Measurements from ENCODE around the gene NF2.

Gene NF2

DNA sequence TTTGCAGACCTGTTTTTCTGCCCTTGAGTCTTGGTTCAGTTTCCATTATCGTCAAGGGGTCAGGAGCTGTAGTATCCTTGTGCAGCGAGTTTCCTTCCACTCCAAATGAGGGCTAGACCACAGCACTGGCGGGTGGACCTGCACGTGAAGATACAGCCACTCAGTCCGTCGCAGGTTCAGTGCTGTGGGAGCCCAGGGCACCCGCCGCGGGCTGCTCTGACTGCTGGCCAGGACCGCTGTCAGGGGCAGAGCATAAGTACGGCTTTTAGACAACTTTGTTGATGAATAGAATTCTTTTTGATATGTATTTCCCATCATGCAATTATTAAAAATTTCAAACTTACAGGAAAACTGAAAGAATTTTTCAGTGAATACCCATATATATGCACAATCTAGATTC lies 56.6 kb downstream of the NF2 start:
- no peaks in the 10 kb centered on the region for H3K27me3 ChIP-seq
- peaks cover 89% of the 10 kb centered on the region for H3K36me3 ChIP-seq
- peaks cover 39% of the 10 kb centered on the region for H3K4me1 ChIP-seq
- H3K9ac ChIP-seq = no peak overlapping the region
- TF ChIP-seq Cebpa-rat (IDR thresholded peaks at IDR 0.05) = no peak
- H3K9me3 ChIP-seq = no peaks in the 10 kb centered on the region
- H3K4me3 ChIP-seq = no peak overlapping the region
- no peak overlapping the region for H3K27ac ChIP-seq
- H3K4me2 ChIP-seq = no peak overlapping the region
- H4K20me1 ChIP-seq = peaks cover 6% of the 10 kb centered on the region

DNA sequence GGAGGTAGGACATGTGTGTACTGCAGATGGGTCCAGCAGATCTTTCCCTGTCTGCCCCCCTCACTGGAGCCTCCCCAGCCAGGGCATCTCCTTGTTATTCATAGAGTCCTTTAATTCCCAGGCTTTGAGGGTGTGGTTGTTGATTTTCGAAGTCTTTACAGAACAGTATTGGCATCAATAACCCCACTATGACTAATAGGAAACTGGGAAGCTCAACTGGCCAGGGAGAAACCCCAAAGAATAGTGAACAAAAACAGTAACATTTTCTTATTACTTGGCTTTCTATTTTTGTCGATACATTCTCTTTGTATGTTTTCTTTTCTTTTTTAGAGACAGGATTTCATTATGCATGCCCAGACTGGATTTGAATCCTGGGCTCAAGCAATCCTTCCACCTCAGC lies 57.9 kb downstream of the NF2 start:
- TF ChIP-seq Cebpa-rat (IDR thresholded peaks at IDR 0.05) = no peak
- Histone ChIP-seq H3K9me3 (no peaks in the 10 kb centered on the region), H3K27me3 (no peaks in the 10 kb centered on the region), H3K36me3 (peaks cover 88% of the 10 kb centered on the region), H3K4me2 (no peak overlapping the region), H3K4me1 (peaks cover 37% of the 10 kb centered on the region), H3K4me3 (no peak overlapping the region), H3K9ac (no peak overlapping the region), H3K27ac (no peak overlapping the region), H4K20me1 (peaks cover 6% of the 10 kb centered on the region)

DNA sequence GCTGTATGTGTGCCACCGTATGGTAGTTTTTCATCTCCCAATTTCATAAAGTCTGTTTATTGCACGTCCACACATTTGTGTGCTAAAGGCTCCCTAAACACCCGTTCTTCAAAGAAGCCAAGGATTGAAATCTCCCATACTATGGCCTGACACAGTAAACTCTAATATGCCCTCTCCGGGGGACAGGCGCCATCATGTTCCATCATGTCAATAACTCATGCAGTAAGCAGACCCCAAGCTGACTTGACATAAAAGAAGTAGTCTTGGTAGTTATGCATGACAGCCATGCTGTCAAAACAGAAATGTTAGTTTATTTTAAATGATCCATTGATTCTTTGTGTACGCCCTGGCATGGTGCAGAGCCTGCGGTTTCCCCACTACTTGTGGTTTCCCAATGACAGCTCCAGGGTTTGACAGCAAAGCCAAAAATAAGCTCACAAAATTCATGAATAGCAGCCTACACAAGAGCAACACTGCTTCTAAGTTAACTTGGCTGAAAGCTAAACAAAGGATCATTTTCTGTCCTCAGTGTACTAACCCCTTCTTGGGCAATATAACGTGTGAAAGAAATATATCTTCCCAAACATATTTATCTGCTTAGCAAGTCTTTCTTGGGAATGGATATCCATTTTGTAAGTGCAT lies 59.9 kb downstream of the NF2 start:
- H3K27me3 ChIP-seq = no peaks in the 10 kb centered on the region
- H3K4me1 ChIP-seq = peaks cover 24% of the 10 kb centered on the region
- no peak overlapping the region for H3K27ac ChIP-seq
- H4K20me1 ChIP-seq = peaks cover 6% of the 10 kb centered on the region
- H3K9me3 ChIP-seq = no peaks in the 10 kb centered on the region
- peak overlapping the region; percentile 33 for H3K4me2 ChIP-seq
- peaks cover 88% of the 10 kb centered on the region for H3K36me3 ChIP-seq
- no peak overlapping the region for H3K4me3 ChIP-seq
- no peak overlapping the region for H3K9ac ChIP-seq
- TF ChIP-seq Cebpa-rat (IDR thresholded peaks at IDR 0.05) = no peak

DNA sequence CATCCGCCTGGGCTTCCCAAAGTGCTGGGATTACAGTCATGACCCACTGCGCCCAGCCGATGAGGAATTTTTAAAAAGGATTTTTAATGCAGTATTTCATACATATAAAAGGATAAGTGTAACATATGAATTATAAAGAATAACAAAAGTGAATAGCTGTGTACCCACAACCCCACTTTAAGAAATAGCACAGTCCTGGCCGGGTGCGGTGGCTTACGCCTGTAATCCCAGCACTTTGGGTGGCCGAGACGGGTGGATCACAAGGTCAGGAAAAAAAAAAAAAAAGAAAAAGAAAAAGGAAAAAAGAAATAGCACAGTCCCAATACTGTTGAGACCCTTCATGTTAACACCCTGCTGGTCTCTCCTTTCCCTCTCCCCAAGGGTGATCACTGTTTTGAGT lies 62.1 kb downstream of the NF2 start:
- no peaks in the 10 kb centered on the region for H3K9me3 ChIP-seq
- H3K4me2 ChIP-seq = no peak overlapping the region
- peaks cover 23% of the 10 kb centered on the region for H3K4me1 ChIP-seq
- H3K27me3 ChIP-seq = no peaks in the 10 kb centered on the region
- no peak overlapping the region for H3K4me3 ChIP-seq
- H4K20me1 ChIP-seq = peaks cover 6% of the 10 kb centered on the region
- H3K27ac ChIP-seq = no peak overlapping the region
- no peak for TF ChIP-seq Cebpa-rat (IDR thresholded peaks at IDR 0.05)
- no peak overlapping the region for H3K9ac ChIP-seq
- peaks cover 94% of the 10 kb centered on the region for H3K36me3 ChIP-seq

DNA sequence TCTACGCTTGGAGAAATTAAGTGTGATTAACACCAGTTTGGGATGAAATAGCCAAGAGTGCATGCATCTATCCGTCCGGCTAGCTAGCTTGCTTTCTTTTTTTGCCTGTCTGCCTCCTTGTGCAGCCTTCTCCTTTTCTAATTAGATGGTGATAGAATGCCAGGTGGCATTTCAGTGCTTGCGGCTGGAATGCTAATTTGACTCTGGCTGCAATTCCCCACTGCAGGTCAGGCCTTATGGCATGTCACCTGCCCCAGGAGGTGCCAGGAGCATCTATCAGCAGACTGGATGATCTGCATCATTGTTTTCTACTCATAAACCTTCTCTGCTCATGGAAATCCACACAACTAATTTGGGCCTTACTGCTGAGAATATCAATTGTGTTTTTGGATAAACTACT lies 65.2 kb downstream of the NF2 start:
- H3K36me3 ChIP-seq = peaks cover 98% of the 10 kb centered on the region

DNA sequence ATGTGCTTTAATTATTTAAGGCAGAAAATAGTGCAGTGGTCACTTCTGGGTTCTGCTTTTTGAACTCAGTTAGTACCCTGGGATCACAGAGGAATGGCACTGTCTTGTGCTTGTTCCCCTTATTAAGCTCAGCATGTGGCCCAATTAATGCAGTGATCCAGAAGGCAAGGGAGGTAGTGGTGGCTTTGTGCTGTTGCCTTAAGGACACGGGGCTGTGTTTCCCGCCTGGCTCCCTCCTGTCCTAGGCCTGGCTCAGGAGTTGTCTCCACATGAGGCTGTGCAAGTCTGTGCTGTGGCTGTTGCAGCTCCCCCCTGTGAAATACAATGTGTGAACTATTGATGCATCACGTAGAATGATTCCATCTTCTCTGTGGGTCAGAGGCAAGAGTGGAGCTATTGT lies 67.2 kb downstream of the NF2 start:
- Histone ChIP-seq H4K20me1 (no peaks in the 10 kb centered on the region), H3K27ac (no peak overlapping the region), H3K4me3 (no peak overlapping the region), H3K27me3 (no peaks in the 10 kb centered on the region), H3K4me2 (no peak overlapping the region), H3K4me1 (no peaks in the 10 kb centered on the region), H3K9me3 (no peaks in the 10 kb centered on the region), H3K9ac (no peak overlapping the region), H3K36me3 (peaks cover 98% of the 10 kb centered on the region)
- no peak for TF ChIP-seq Cebpa-rat (IDR thresholded peaks at IDR 0.05)

More for the DNA sequence above, 65.2 kb downstream of the NF2 start:
- H4K20me1 ChIP-seq = peaks cover 4% of the 10 kb centered on the region
- H3K4me2 ChIP-seq = no peak overlapping the region
- H3K27me3 ChIP-seq = no peaks in the 10 kb centered on the region
- H3K9ac ChIP-seq = no peak overlapping the region
- H3K4me1 ChIP-seq = peaks cover 5% of the 10 kb centered on the region
- H3K27ac ChIP-seq = no peak overlapping the region
- H3K9me3 ChIP-seq = no peaks in the 10 kb centered on the region
- TF ChIP-seq Cebpa-rat (IDR thresholded peaks at IDR 0.05) = no peak
- H3K4me3 ChIP-seq = no peak overlapping the region

DNA sequence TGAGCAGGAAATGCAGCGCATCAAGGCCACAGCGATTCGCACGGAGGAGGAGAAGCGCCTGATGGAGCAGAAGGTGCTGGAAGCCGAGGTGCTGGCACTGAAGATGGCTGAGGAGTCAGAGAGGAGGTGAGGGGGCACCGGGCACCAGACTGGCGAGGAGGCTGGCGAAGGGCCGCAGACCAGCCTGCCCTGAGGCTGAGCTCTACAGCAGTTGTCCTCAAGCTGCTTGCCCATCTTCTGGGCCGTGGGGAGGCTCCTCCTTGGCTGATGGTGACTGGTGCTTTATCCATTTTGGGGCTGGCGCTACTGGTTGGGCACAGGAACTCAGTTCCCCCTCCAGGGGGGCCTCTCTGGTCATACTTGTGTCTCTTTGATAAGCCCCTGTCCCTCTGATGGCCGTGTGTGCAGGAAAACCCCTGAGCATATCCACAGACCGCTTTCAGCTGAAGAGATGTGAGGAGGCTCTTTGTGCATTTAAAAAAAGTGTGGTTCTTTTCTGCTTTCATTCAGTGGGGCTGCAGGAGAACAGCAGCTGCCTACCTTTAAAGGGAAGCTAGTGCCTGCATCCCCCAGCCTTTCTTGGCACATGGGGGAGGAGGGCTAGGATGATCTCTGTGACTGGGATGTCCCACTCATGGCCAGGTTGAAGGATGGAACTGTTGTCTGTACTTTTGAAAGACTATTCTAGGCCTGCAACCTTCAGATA lies 70.1 kb downstream of the NF2 start:
- Histone ChIP-seq H3K27ac (no peak overlapping the region), H3K4me1 (no peaks in the 10 kb centered on the region), H3K9ac (no peak overlapping the region), H3K9me3 (no peaks in the 10 kb centered on the region), H3K27me3 (no peaks in the 10 kb centered on the region), H3K4me2 (no peak overlapping the region), H3K4me3 (no peak overlapping the region), H4K20me1 (no peaks in the 10 kb centered on the region), H3K36me3 (peaks cover 100% of the 10 kb centered on the region)
- no peak for TF ChIP-seq Cebpa-rat (IDR thresholded peaks at IDR 0.05)

DNA sequence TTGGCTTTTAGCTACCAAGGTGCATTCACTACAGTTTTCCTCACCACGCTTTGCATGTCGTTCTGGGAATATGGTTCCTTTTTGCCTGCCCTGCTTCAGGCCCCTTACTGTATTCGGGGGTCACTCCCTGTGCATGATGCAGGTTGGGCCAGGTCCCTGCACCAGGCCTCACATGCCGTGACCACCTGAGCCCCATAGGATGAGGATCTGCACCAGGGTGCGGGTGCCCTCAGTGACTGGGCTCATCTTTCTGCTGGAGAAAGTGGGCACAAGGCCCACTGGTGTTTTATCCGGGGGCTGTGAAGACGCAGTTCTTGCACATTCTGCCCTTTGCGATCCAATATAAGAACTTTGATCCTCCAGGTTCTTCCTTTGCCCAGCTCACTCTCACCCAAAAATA lies 70.7 kb downstream of the NF2 start:
- no peak overlapping the region for H3K4me3 ChIP-seq
- peaks cover 100% of the 10 kb centered on the region for H3K36me3 ChIP-seq
- no peak for TF ChIP-seq Cebpa-rat (IDR thresholded peaks at IDR 0.05)
- H3K27me3 ChIP-seq = no peaks in the 10 kb centered on the region
- H3K4me2 ChIP-seq = no peak overlapping the region
- no peaks in the 10 kb centered on the region for H3K9me3 ChIP-seq
- no peak overlapping the region for H3K27ac ChIP-seq
- no peaks in the 10 kb centered on the region for H3K4me1 ChIP-seq
- no peaks in the 10 kb centered on the region for H4K20me1 ChIP-seq
- no peak overlapping the region for H3K9ac ChIP-seq

DNA sequence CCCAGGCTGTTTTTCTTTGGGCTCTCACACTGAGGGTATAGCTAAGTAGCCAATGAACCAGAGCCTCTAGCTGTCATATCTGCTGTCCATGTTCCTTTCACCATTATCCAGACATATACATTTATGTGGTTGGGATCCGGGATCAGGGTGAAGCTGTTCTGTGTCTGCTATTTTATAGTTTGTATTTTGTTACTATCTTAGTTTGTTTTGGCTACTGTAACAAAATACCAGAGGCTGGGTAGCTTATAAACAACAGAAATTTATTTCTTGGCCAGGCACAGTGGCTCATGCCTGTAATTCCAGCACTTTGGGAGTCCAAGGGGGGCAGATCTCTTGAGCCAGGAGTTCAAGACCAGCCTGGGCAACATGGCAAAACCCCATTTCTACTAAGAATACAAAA lies 75.9 kb downstream of the NF2 start:
- Histone ChIP-seq H3K4me1 (no peaks in the 10 kb centered on the region), H3K27ac (no peak overlapping the region), H3K4me3 (no peak overlapping the region), H3K4me2 (no peak overlapping the region), H3K36me3 (peaks cover 100% of the 10 kb centered on the region), H3K27me3 (no peaks in the 10 kb centered on the region), H4K20me1 (no peaks in the 10 kb centered on the region), H3K9me3 (no peaks in the 10 kb centered on the region), H3K9ac (no peak overlapping the region)
- no peak for TF ChIP-seq Cebpa-rat (IDR thresholded peaks at IDR 0.05)

DNA sequence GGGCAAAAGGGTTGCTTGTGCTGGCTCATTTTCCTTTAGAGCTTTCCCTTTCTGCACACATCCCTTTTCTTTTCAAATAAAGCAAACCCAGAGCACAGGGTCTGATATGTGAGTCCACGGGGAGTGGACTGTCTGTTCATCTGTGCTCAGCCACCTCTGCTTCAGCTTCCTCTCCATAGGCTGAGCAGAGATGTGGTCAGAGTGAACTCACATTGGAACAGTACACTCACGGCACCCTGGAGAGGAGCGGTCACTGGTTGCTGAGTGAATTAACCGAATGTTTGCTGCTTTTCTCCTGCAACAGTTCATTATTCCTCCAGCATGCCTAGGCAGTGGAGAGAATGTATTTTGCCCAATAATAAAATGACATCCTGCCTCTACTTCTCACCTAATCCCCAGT lies 80.1 kb downstream of the NF2 start:
- no peak overlapping the region for H3K27ac ChIP-seq
- peaks cover 18% of the 10 kb centered on the region; the same call in 1 of the 2 replicates for H4K20me1 ChIP-seq
- peaks cover 12% of the 10 kb centered on the region; the same call in 1 of the 2 replicates for H3K4me1 ChIP-seq
- H3K27me3 ChIP-seq = no peaks in the 10 kb centered on the region
- H3K4me2 ChIP-seq = no peak overlapping the region
- H3K9me3 ChIP-seq = no peaks in the 10 kb centered on the region
- H3K9ac ChIP-seq = no peak overlapping the region
- no peak overlapping the region for H3K4me3 ChIP-seq
- H3K36me3 ChIP-seq = peaks cover 99% of the 10 kb centered on the region
- no peak for TF ChIP-seq Cebpa-rat (IDR thresholded peaks at IDR 0.05)
